GM10266 (cell line): ENCODE results near the gene ZMPSTE24.
A peak's percentile ranks its signal among the peaks of the same experiment; 100 is the strongest.
"Not testable (repeated sequence)": the region's sequence is repeated elsewhere in the genome, so short reads cannot be mapped to it uniquely, and the experiment has no call there.

Source experiments
- DNase-seq: peaks from one replicate; pipeline ENCODE4 v3.0.0; 2012; ENCODE audit errors: extremely low spot score
- TF ChIP-seq, protein P1 (sequence below): IDR thresholded peaks from 2 replicates; pipeline ENCODE4 v1.5.1; 2012; ENCODE audit warnings: mild to moderate bottlenecking, low read depth; ENCODE audit not compliant: control insufficient read depth, insufficient read depth; ENCODE audit errors: missing control alignments

The ZMPSTE24 gene

DNA sequence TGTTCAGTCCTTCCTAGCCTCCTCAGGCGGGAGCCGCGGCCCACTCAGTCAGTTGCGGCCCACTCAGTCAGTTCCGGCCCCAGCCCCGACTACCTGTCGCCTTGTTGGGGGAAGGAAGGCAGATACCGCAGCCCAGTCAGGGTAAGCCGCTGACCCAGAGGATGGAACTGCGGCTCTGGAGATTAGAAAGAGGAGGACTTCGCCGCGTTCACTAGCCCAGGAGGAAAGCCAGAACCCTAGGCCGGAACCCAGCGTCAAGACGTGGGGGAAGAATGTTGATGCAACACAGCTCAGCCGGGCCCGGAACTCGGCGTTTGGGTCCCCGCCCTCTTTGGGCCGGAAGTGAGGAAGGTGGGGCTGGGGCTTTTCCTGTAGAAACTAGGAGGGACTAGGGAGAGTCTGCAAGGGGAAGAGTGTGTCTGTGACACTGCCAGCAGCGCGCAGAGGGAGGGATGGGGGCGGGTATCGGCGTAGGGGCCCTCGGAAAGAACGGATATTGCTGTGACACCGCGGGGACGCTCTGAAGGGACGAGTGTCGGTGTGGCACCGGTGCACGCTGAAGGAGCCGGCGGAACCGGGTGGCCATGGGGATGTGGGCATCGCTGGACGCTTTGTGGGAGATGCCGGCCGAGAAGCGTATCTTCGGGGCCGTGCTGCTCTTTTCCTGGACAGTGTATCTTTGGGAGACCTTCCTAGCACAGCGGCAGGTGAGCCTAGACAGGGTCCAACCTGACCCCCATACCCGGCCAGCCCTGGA lies at the start of gene ZMPSTE24:
TSS of gene ZMPSTE24 (plus strand) at position 549 of the 757 bp plus-strand sequence. CDS start at position 585, 36 bp downstream.
- TF ChIP-seq, protein P1, sequence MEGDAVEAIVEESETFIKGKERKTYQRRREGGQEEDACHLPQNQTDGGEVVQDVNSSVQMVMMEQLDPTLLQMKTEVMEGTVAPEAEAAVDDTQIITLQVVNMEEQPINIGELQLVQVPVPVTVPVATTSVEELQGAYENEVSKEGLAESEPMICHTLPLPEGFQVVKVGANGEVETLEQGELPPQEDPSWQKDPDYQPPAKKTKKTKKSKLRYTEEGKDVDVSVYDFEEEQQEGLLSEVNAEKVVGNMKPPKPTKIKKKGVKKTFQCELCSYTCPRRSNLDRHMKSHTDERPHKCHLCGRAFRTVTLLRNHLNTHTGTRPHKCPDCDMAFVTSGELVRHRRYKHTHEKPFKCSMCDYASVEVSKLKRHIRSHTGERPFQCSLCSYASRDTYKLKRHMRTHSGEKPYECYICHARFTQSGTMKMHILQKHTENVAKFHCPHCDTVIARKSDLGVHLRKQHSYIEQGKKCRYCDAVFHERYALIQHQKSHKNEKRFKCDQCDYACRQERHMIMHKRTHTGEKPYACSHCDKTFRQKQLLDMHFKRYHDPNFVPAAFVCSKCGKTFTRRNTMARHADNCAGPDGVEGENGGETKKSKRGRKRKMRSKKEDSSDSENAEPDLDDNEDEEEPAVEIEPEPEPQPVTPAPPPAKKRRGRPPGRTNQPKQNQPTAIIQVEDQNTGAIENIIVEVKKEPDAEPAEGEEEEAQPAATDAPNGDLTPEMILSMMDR, result no peak
- peak; percentile 78 for DNase-seq

GRCh38 chr1:40210511-40211204 lies 47.4 kb upstream of the ZMPSTE24 start:
- DNase-seq, result no peak
- TF ChIP-seq, protein P1, result no peak

GRCh38 chr1:40218333-40218732 lies 39.7 kb upstream of the ZMPSTE24 start:
- no peak for DNase-seq
- TF ChIP-seq, protein P1, result no peak

DNA sequence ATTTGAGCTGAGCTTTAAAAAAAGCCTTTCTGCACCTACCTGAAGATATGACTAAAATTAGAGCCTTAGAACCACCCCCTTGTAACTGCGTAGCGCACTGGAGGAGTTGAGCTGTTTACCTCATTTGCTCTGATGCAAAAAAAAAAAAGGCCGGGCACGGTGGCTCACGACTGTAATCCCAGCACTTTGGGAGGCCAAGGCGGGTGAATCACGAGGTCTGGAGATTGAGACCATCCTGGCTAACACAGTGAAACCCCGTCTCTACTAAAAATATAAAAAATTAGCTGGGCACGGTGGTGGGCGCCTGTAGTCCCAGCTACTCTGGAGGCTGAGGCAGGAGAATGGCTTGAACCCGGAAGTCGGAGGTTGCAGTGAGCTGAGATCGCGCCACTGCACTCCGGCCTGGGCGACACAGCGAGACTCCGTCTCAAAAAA lies 36.5 kb upstream of the ZMPSTE24 start:
- not testable (repeated sequence) for DNase-seq

DNA sequence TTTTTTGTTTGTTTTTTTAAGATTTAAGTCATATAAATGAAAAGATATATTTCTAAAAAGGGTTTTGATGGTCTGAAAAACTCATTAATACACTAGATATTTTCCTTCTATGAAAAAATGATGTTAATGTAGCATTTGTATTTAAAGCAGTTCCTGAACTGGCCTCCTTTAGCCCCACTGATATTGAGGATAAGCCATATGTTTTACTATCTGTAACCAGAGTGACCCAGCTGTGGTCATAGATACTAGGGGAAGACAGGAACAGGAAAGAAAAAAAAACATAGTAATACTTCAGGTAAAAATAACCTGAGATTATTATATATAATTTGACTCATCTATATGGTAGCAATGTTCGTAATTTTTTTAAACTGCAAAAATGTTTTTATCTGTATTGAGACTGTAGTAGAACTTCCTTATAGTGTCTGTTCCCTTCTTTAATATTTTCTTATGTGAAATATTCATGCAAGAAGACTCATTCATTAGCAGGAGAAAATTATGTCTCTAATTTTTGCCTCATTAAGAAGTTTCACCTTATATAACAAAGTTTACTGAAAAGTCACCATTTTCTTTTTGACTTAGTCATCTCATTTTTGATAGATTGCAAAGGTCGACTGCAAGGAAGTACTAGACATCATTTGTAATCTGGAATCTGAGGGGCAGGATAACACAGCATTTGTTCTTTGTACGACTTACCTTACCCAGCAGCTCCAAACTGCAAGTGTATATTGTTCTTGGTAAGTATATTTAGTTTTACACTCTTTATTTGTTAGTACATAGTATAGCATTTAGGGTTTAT lies 35.9 kb upstream of the ZMPSTE24 start:
- TF ChIP-seq, protein P1, result no peak
- DNase-seq, result no peak

- TF ChIP-seq, protein P1, result no peak
- no peak for DNase-seq
Observed at GRCh38 chr1:40224040-40224439, 34.0 kb upstream of the ZMPSTE24 start.

DNA sequence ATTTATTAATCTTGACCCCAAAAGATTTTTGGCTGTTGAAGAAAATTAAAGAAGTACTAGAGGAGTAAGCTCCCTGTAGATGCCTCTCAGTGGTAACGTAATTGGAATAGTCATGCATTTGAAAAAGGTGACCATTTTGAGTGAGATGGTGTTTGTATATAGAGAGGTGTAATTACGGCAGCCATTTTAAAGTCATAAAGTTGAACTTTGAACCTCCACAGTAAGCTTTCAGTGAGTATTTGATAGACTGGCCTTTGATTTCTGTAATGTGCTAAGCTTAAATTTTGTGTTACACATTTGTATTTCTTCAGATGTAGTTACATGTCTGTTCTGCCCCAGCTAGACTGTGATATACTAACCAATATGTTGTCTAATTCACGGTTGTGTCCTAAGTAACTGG lies 31.8 kb upstream of the ZMPSTE24 start:
- TF ChIP-seq, protein P1, result no peak
- no peak for DNase-seq
